Measurements from ENCODE around the gene SLC29A3. TPM values are rescaled to one million over a fixed set of nuclear protein-coding genes. Genes with fewer than 3 reads are reported as not detected.

The SLC29A3 gene
- total and polyA plus RNA-seq, 2 donors from 2014 or later, result 5.3 to 5.7 TPM

- FAIRE-seq (no peak), DNase-seq (no peak)
- Histone ChIP-seq H3K9ac (ENCODE audit: low read length in 3 of 3) (no peak overlapping the region), H3K4me1 (ENCODE audit: control insufficient read depth in 2 of 3, insufficient read depth in 2 of 3, low read depth in 1 of 3, low read length in 3 of 3) (no peaks in the 10 kb centered on the region), H3K4me3 (ENCODE audit: low read length in 3 of 3) (no peak overlapping the region), H3K27me3 (ENCODE audit: control insufficient read depth, insufficient read depth, low read length) (no peaks in the 10 kb centered on the region), H3K36me3 (ENCODE audit: control insufficient read depth in 2 of 3, insufficient read depth in 3 of 3, low read length in 3 of 3) (no peaks in the 10 kb centered on the region), H3K27ac (ENCODE audit: low read depth in 2 of 2, low read length in 2 of 2) (no peak overlapping the region), H3K9me3 (ENCODE audit: control insufficient read depth in 2 of 3, insufficient read depth in 1 of 3, low read length in 3 of 3) (peaks cover 0 to 2% (median 0%) of the 10 kb centered on the region in 3 donors)
- intact Hi-C loops (cut with DNase I), result no loop called here
- TF ChIP-seq, protein P1, sequence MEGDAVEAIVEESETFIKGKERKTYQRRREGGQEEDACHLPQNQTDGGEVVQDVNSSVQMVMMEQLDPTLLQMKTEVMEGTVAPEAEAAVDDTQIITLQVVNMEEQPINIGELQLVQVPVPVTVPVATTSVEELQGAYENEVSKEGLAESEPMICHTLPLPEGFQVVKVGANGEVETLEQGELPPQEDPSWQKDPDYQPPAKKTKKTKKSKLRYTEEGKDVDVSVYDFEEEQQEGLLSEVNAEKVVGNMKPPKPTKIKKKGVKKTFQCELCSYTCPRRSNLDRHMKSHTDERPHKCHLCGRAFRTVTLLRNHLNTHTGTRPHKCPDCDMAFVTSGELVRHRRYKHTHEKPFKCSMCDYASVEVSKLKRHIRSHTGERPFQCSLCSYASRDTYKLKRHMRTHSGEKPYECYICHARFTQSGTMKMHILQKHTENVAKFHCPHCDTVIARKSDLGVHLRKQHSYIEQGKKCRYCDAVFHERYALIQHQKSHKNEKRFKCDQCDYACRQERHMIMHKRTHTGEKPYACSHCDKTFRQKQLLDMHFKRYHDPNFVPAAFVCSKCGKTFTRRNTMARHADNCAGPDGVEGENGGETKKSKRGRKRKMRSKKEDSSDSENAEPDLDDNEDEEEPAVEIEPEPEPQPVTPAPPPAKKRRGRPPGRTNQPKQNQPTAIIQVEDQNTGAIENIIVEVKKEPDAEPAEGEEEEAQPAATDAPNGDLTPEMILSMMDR (IDR thresholded peaks at IDR 0.05; ENCODE audit: borderline replicate concordance, extremely low read depth, insufficient read depth), result no peak
Observed at GRCh38 chr10:71406878-71407277, 87.8 kb downstream of the SLC29A3 start.

GRCh38 chr10:71408436-71409225 is 89.6 kb downstream of the SLC29A3 start:
- TF ChIP-seq, protein P1 (IDR thresholded peaks at IDR 0.05; ENCODE audit: borderline replicate concordance, extremely low read depth, insufficient read depth), result no peak
- H3K27me3 ChIP-seq (ENCODE audit: control insufficient read depth, insufficient read depth, low read length), result no peaks in the 10 kb centered on the region
- DNase-seq (peak in 1 of 5 donors; percentile 13), FAIRE-seq (no peak)
- no peak overlapping the region for H3K27ac ChIP-seq (ENCODE audit: low read depth in 2 of 2, low read length in 2 of 2)
- no peak overlapping the region for H3K4me3 ChIP-seq (ENCODE audit: low read length in 3 of 3)
- H3K4me1 ChIP-seq (ENCODE audit: control insufficient read depth in 2 of 3, insufficient read depth in 2 of 3, low read depth in 1 of 3, low read length in 3 of 3), result no peaks in the 10 kb centered on the region
- no peak overlapping the region for H3K9ac ChIP-seq (ENCODE audit: low read length in 3 of 3)
- intact Hi-C loops (cut with DNase I), result no loop called here
- H3K9me3 ChIP-seq (ENCODE audit: control insufficient read depth in 2 of 3, insufficient read depth in 1 of 3, low read length in 3 of 3), result peaks cover 0 to 2% (median 0%) of the 10 kb centered on the region in 3 donors
- no peaks in the 10 kb centered on the region for H3K36me3 ChIP-seq (ENCODE audit: control insufficient read depth in 2 of 3, insufficient read depth in 3 of 3, low read length in 3 of 3)

GRCh38 chr10:71409516-71410104 is 90.6 kb downstream of the SLC29A3 start:
- FAIRE-seq (no peak), DNase-seq (peak in 2 of 5 donors; percentile 19 to 25)
- H3K27me3 ChIP-seq (ENCODE audit: control insufficient read depth, insufficient read depth, low read length), result no peaks in the 10 kb centered on the region
- H3K4me3 ChIP-seq (ENCODE audit: low read length in 3 of 3), result no peak overlapping the region
- TF ChIP-seq, protein P1 (IDR thresholded peaks at IDR 0.05; ENCODE audit: borderline replicate concordance, extremely low read depth, insufficient read depth), result no peak
- H3K36me3 ChIP-seq (ENCODE audit: control insufficient read depth in 2 of 3, insufficient read depth in 3 of 3, low read length in 3 of 3), result no peaks in the 10 kb centered on the region
- H3K4me1 ChIP-seq (ENCODE audit: control insufficient read depth in 2 of 3, insufficient read depth in 2 of 3, low read depth in 1 of 3, low read length in 3 of 3), result no peaks in the 10 kb centered on the region
- H3K9ac ChIP-seq (ENCODE audit: low read length in 3 of 3), result no peak overlapping the region
- peaks cover 0 to 2% (median 0%) of the 10 kb centered on the region in 3 donors for H3K9me3 ChIP-seq (ENCODE audit: control insufficient read depth in 2 of 3, insufficient read depth in 1 of 3, low read length in 3 of 3)
- intact Hi-C loops (cut with DNase I), result no loop called here
- H3K27ac ChIP-seq (ENCODE audit: low read depth in 2 of 2, low read length in 2 of 2), result no peak overlapping the region

Other genes starting within 250 kb of the SLC29A3 start
- gene UNC5B, start 106.7 kb upstream of the SLC29A3 start, total RNA-seq, result 22.6 TPM
- gene UNC5B, start 106.7 kb upstream of the SLC29A3 start, polyA plus RNA-seq (ENCODE audit: insufficient read depth, low read depth, low replicate concordance), result 5.5 TPM
- gene CDH23, start 77.7 kb downstream of the SLC29A3 start, total RNA-seq, result 6.4 TPM
- 1.1 TPM for gene CDH23, start 77.7 kb downstream of the SLC29A3 start, polyA plus RNA-seq (ENCODE audit: insufficient read depth, low read depth, low replicate concordance)